ENCODE results near the gene TRAPPC13. TPM values are rescaled to one million over a fixed set of nuclear protein-coding genes. Genes with fewer than 3 reads are reported as not detected.
A peak's percentile ranks its signal among the peaks of the same experiment; 100 is the strongest.

Gene TRAPPC13
- total and polyA plus RNA-seq, 2 donors (not counting 1 experiment from before 2014, with no cell fraction given): 10.6 to 18.8 TPM

DNA sequence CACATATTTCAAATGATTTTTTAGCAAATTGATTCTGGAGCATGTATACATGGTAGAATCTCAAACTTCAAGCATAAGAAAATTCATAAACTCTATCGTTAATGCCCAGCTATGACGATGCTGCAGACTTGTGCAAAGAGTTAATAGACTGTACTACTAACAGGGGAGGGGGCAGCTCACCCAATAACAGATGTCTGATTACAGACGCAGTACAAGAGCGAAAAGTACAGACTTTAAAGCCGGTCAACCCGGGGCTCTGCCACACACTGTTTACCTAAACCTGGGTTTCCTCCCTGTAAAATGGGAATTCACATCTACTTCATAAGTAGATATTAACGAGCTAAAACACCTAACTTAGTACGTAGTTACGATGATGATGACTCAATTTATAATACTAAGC is 1.3 kb upstream of the TRAPPC13 start:
- Histone ChIP-seq H3K9me3 (ENCODE audit: control extremely low read depth in 1 of 3, control insufficient read depth in 2 of 3, insufficient read depth in 1 of 3, low read length in 2 of 3) (no peaks in the 10 kb centered on the region), H2AFZ (ENCODE audit: insufficient read depth, low read depth, low read length, poor library complexity, severe bottlenecking) (peak overlapping the region; percentile 96), H3K27me3 (replicated peaks in 1 of 4; ENCODE audit: control extremely low read depth in 1 of 4, control insufficient read depth in 3 of 4, insufficient read depth in 4 of 4, low read length in 3 of 4) (no peaks in the 10 kb centered on the region), H3K4me2 (replicated peaks; ENCODE audit: low read depth, low read length, poor library complexity, severe bottlenecking) (peak overlapping the region; percentile 78), H3K36me3 (replicated peaks in 1 of 2; ENCODE audit: control extremely low read depth in 1 of 2, control insufficient read depth in 1 of 2, extremely low read depth in 1 of 2, insufficient read depth in 2 of 2, low read length in 1 of 2) (no peaks in the 10 kb centered on the region), H3K4me3 (ENCODE audit: control extremely low read depth in 1 of 5, extremely low read depth in 1 of 5, insufficient read depth in 1 of 5, low read depth in 2 of 5, low read length in 4 of 5) (peak overlapping the region; percentile 88 to 99 (median 88)), H3K79me2 (ENCODE audit: control insufficient read depth, insufficient read depth, low read length) (peaks cover 81% of the 10 kb centered on the region), H3K9ac (ENCODE audit: low read length) (peak overlapping the region; percentile 92), H3K27ac (ENCODE audit: low read length in 2 of 2) (peak overlapping the region; percentile 73 to 84), H3K4me1 (ENCODE audit: control insufficient read depth in 2 of 2, insufficient read depth in 2 of 2, low read length in 2 of 2) (peaks cover 16 to 21% of the 10 kb centered on the region in 2 donors), H4K20me1 (ENCODE audit: control insufficient read depth, insufficient read depth, low read length, poor library complexity, severe bottlenecking) (peaks cover 6% of the 10 kb centered on the region)
- Mint-ChIP-seq H3K4me1 (peaks cover 41% of the 10 kb centered on the region), H3K27me3 (no peaks in the 10 kb centered on the region), H3K27ac (peak overlapping the region; percentile 98), H3K4me3 (peak overlapping the region; percentile 99), H3K9me3 (ENCODE audit: insufficient read depth) (no peaks in the 10 kb centered on the region)
- DNase-seq (no peak), ATAC-seq (ENCODE audit: low read depth) (no peak)
- POLR2A ChIA-PET: interaction anchor here (1.0 to 1.1 kb wide), 2 partner anchors 61 to 302 kb away, joined by 3 to 9 read pairs; partner anchors contain the start of genes CENPK, ERBIN and PPWD1
- 17% methylated on average over 4 of the region's 9 CpGs for WGBS (ENCODE audit: insufficient coverage)
- TF ChIP-seq, protein P1, sequence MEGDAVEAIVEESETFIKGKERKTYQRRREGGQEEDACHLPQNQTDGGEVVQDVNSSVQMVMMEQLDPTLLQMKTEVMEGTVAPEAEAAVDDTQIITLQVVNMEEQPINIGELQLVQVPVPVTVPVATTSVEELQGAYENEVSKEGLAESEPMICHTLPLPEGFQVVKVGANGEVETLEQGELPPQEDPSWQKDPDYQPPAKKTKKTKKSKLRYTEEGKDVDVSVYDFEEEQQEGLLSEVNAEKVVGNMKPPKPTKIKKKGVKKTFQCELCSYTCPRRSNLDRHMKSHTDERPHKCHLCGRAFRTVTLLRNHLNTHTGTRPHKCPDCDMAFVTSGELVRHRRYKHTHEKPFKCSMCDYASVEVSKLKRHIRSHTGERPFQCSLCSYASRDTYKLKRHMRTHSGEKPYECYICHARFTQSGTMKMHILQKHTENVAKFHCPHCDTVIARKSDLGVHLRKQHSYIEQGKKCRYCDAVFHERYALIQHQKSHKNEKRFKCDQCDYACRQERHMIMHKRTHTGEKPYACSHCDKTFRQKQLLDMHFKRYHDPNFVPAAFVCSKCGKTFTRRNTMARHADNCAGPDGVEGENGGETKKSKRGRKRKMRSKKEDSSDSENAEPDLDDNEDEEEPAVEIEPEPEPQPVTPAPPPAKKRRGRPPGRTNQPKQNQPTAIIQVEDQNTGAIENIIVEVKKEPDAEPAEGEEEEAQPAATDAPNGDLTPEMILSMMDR (IDR thresholded peaks at IDR 0.05): no peak
- TF ChIP-seq EZH2 (IDR thresholded peaks at IDR 0.05; ENCODE audit: borderline replicate concordance, insufficient read depth, low read depth, low read length, poor library complexity, severe bottlenecking): no peak
- intact Hi-C loops (cut with micrococcal nuclease): loop anchor here (5.0 kb wide), 1 partner anchor 141 kb away; the partner anchor contains the start of gene ADAMTS6
- CTCF ChIA-PET: interaction anchor here (1.4 kb wide), 1 partner anchor 61 kb away, joined by 7 read pairs; the partner anchor contains the start of genes CENPK and PPWD1

DNA sequence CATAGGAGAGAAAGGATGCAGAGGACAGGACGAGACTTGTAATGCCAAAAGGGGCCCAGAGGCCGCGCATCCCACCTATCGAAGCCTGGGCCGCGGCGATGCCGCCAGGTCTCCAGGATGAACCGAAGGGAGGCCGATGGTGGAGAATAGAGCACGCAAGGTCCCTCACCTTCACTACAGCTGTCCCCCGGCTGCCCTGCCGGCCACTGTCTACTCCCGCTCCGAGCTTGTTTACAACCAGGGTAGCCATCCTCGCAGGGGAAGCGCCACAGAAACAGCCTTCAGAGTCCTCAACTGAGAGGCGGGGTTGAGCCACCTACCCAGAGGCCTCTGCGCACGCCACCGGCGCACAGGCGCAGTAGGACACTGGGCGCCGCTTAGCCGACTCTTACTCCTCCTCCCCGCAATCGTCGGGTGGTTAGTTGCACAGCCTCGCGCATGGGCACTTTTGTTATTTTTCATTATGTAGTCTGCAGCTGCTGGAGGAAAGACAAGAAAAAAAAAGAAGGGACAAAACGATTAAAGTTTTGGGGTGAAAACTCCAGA is 729 bp upstream of the TRAPPC13 start, which contains the start of gene TRIM23:
TSS of gene TRIM23 (minus strand) at position 309 of the 546 bp plus-strand sequence. CDS start at position 250, 59 bp downstream.
- ChIA-PET POLR2A (interaction anchor here (0.8 to 1.1 kb wide), 3 partner anchors 61 to 520 kb away, joined by 3 to 9 read pairs (median 8); partner anchors contain the start of genes CENPK, ERBIN, PPWD1 and SREK1), CTCF (interaction anchor here (1.4 kb wide), 1 partner anchor 61 kb away, joined by 7 read pairs; the partner anchor contains the start of genes CENPK and PPWD1)
- WGBS (ENCODE audit: insufficient coverage): under 1% methylated on average over 29 of the region's 32 CpGs
- H3K4me3 ChIP-seq (ENCODE audit: control extremely low read depth in 1 of 5, extremely low read depth in 1 of 5, insufficient read depth in 1 of 5, low read depth in 2 of 5, low read length in 4 of 5): peak within 1 kb of the TSS; percentile 88 to 99 (median 88)
- H3K9ac ChIP-seq (ENCODE audit: low read length): peak within 1 kb of the TSS; percentile 92
- TF ChIP-seq EZH2 (IDR thresholded peaks at IDR 0.05; ENCODE audit: borderline replicate concordance, insufficient read depth, low read depth, low read length, poor library complexity, severe bottlenecking): no peak
- TF ChIP-seq, protein P1 (IDR thresholded peaks at IDR 0.05): peak; percentile 32
- no peaks in the 10 kb centered on the region for H3K9me3 Mint-ChIP-seq (ENCODE audit: insufficient read depth)
- no peaks in the 10 kb centered on the region for H3K9me3 ChIP-seq (ENCODE audit: control extremely low read depth in 1 of 3, control insufficient read depth in 2 of 3, insufficient read depth in 1 of 3, low read length in 2 of 3)
- H3K4me2 ChIP-seq (replicated peaks; ENCODE audit: low read depth, low read length, poor library complexity, severe bottlenecking): peak within 1 kb of the TSS; percentile 78
- peaks cover 16 to 21% of the 10 kb centered on the region in 2 donors for H3K4me1 ChIP-seq (ENCODE audit: control insufficient read depth in 2 of 2, insufficient read depth in 2 of 2, low read length in 2 of 2)
- DNase-seq: no peak
- H2AFZ ChIP-seq (ENCODE audit: insufficient read depth, low read depth, low read length, poor library complexity, severe bottlenecking): peak within 1 kb of the TSS; percentile 96
- no peaks in the 10 kb centered on the region for H3K36me3 ChIP-seq (replicated peaks in 1 of 2; ENCODE audit: control extremely low read depth in 1 of 2, control insufficient read depth in 1 of 2, extremely low read depth in 1 of 2, insufficient read depth in 2 of 2, low read length in 1 of 2)
- peaks cover 80% of the 10 kb centered on the region for H3K79me2 ChIP-seq (ENCODE audit: control insufficient read depth, insufficient read depth, low read length)
- H3K27me3 Mint-ChIP-seq: no peaks in the 10 kb centered on the region
- intact Hi-C loops (cut with micrococcal nuclease): loop anchor here (1.0 to 5.0 kb wide), 6 partner anchors 61 to 856 kb away; partner anchors contain the start of genes ADAMTS6, CENPK, CWC27 and ERBIN
- peaks cover 4% of the 10 kb centered on the region for H4K20me1 ChIP-seq (ENCODE audit: control insufficient read depth, insufficient read depth, low read length, poor library complexity, severe bottlenecking)
- ATAC-seq (ENCODE audit: low read depth): peak; percentile 93
- H3K27ac ChIP-seq (ENCODE audit: low read length in 2 of 2): peak within 1 kb of the TSS; percentile 73 to 84
- no peaks in the 10 kb centered on the region for H3K27me3 ChIP-seq (replicated peaks in 1 of 4; ENCODE audit: control extremely low read depth in 1 of 4, control insufficient read depth in 3 of 4, insufficient read depth in 4 of 4, low read length in 3 of 4)
- peak within 1 kb of the TSS; percentile 98 for H3K27ac Mint-ChIP-seq
- peak within 1 kb of the TSS; percentile 99 for H3K4me3 Mint-ChIP-seq
- H3K4me1 Mint-ChIP-seq: peaks cover 41% of the 10 kb centered on the region

All from B cell (primary cell).